ENCODE data around the gene KIAA1217. TPM values are rescaled to one million over a fixed set of nuclear protein-coding genes. Genes with fewer than 3 reads are reported as not detected.

KIAA1217 gene
- polyA plus RNA-seq, 3 donors, result not detected

- H3K36me3 Mint-ChIP-seq, result no peaks in the 10 kb centered on the region
- Histone ChIP-seq H3K27ac (ENCODE audit: low read depth in 1 of 2, low read length in 2 of 2) (no peak overlapping the region), H3K9me3 (replicated peaks in 1 of 2; ENCODE audit: control insufficient read depth in 1 of 2, insufficient read depth in 1 of 2, low read length in 2 of 2) (peaks cover 0 to 3% of the 10 kb centered on the region in 2 donors), H2AFZ (ENCODE audit: insufficient read depth, low read depth, low read length, poor library complexity, severe bottlenecking) (no peak overlapping the region), H3K4me3 (replicated peaks in 1 of 3; ENCODE audit: low read depth in 2 of 3, low read length in 3 of 3) (no peak overlapping the region), H3K79me2 (ENCODE audit: insufficient read depth, low read length) (no peaks in the 10 kb centered on the region), H3K27me3 (ENCODE audit: control insufficient read depth in 2 of 2, insufficient read depth in 2 of 2, low read length in 2 of 2) (no peaks in the 10 kb centered on the region), H3K4me1 (ENCODE audit: control insufficient read depth in 1 of 2, insufficient read depth in 2 of 2, low read length in 2 of 2) (no peaks in the 10 kb centered on the region), H3K36me3 (replicated peaks in 1 of 2; ENCODE audit: control insufficient read depth in 1 of 2, insufficient read depth in 2 of 2, low read length in 2 of 2) (no peaks in the 10 kb centered on the region), H3K9ac (ENCODE audit: insufficient read depth, low read length, poor library complexity, severe bottlenecking) (no peak overlapping the region), H4K20me1 (ENCODE audit: insufficient read depth, low read length) (no peaks in the 10 kb centered on the region), H3K4me2 (replicated peaks; ENCODE audit: extremely low read depth, low read length, poor library complexity, severe bottlenecking) (no peak overlapping the region)
- no peak overlapping the region for H3K4me3 Mint-ChIP-seq
- intact Hi-C loops (cut with micrococcal nuclease), result no loop called here
- no peak for TF ChIP-seq CTCF (IDR thresholded peaks at IDR 0.05)
- H3K9me3 Mint-ChIP-seq, result peaks cover 3 to 19% (median 10%) of the 10 kb centered on the region in 7 donors
- no peak overlapping the region for H3K27ac Mint-ChIP-seq
- peaks cover 0 to 2% (median 2%) of the 10 kb centered on the region in 3 donors for H3K27me3 Mint-ChIP-seq (ENCODE audit: low read depth in 3 of 3)
- WGBS (ENCODE audit: insufficient coverage), result 36% methylated on average over 3 of the region's 7 CpGs
- H3K4me1 Mint-ChIP-seq, result no peaks in the 10 kb centered on the region
- no peak for DNase-seq
These were observed 54.1 kb downstream of the KIAA1217 start for GRCh38 chr10:24262929-24263590.

- H4K20me1 ChIP-seq (ENCODE audit: insufficient read depth, low read length), result no peaks in the 10 kb centered on the region
- no peaks in the 10 kb centered on the region for H3K4me1 ChIP-seq (ENCODE audit: control insufficient read depth in 1 of 2, insufficient read depth in 2 of 2, low read length in 2 of 2)
- TF ChIP-seq CTCF (IDR thresholded peaks at IDR 0.05), result no peak
- Mint-ChIP-seq H3K9me3 (peaks cover 0 to 13% (median 5%) of the 10 kb centered on the region in 7 donors), H3K4me1 (no peaks in the 10 kb centered on the region), H3K4me3 (no peak overlapping the region), H3K27me3 (ENCODE audit: low read depth in 3 of 3) (peaks cover 0 to 2% (median 2%) of the 10 kb centered on the region in 3 donors), H3K27ac (no peak overlapping the region), H3K36me3 (no peaks in the 10 kb centered on the region)
- 86% methylated on average over 1 of the region's 1 CpG for whole genome bisulfite sequencing (ENCODE audit: insufficient coverage)
- H3K27ac ChIP-seq (ENCODE audit: low read depth in 1 of 2, low read length in 2 of 2), result no peak overlapping the region
- intact Hi-C loops (cut with micrococcal nuclease), result no loop called here
- H3K36me3 ChIP-seq (replicated peaks in 1 of 2; ENCODE audit: control insufficient read depth in 1 of 2, insufficient read depth in 2 of 2, low read length in 2 of 2), result no peaks in the 10 kb centered on the region
- H3K27me3 ChIP-seq (ENCODE audit: control insufficient read depth in 2 of 2, insufficient read depth in 2 of 2, low read length in 2 of 2), result no peaks in the 10 kb centered on the region
- H3K79me2 ChIP-seq (ENCODE audit: insufficient read depth, low read length), result no peaks in the 10 kb centered on the region
- H3K4me2 ChIP-seq (replicated peaks; ENCODE audit: extremely low read depth, low read length, poor library complexity, severe bottlenecking), result no peak overlapping the region
- DNase-seq, result no peak
- H3K4me3 ChIP-seq (replicated peaks in 1 of 3; ENCODE audit: low read depth in 2 of 3, low read length in 3 of 3), result no peak overlapping the region
- H3K9ac ChIP-seq (ENCODE audit: insufficient read depth, low read length, poor library complexity, severe bottlenecking), result no peak overlapping the region
- peaks cover 0 to 3% of the 10 kb centered on the region in 2 donors for H3K9me3 ChIP-seq (replicated peaks in 1 of 2; ENCODE audit: control insufficient read depth in 1 of 2, insufficient read depth in 1 of 2, low read length in 2 of 2)
- no peak overlapping the region for H2AFZ ChIP-seq (ENCODE audit: insufficient read depth, low read depth, low read length, poor library complexity, severe bottlenecking)
These were observed 60.5 kb downstream of the KIAA1217 start for GRCh38 chr10:24269476-24269875.
